ENCODE data around the gene IRX5.

IRX5 gene

DNA sequence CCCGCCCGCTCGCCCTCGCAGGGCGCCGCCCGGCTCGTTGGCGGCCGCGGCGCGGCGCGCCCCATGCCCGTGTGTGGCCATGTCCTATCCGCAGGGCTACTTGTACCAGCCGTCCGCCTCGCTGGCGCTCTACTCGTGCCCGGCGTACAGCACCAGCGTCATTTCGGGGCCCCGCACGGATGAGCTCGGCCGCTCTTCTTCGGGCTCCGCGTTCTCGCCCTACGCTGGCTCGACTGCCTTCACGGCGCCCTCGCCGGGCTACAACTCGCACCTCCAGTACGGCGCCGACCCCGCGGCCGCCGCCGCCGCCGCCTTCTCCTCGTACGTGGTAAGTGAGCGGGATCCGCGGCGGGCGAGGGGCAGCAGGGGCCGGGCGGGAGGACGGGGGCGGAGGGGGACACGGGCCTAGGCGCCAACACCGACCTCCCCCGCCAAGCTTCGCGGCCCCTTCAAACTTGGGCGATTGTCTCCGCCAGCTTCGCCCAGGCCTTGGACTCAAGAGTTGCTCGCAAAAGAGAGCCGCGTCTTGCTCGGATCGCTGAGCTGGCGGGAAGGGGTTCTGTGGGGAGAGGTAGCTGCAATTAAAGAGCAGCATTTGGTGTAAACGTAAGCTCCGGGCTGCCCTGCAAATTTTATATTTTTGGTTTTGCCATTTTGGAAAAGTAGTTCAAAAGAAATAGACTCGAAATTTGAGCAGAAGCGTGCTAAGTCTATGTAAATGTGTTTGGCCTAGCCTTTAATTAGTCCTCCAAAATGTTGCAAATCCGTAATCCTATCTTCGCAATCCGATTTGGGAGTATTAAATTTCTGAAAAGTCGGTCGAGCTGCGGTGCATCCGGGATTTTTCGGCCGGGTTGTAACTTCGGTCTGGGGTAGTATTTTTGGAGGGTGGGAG is 702 bp downstream of the IRX5 start:
- DNase-seq, result no peak

DNA sequence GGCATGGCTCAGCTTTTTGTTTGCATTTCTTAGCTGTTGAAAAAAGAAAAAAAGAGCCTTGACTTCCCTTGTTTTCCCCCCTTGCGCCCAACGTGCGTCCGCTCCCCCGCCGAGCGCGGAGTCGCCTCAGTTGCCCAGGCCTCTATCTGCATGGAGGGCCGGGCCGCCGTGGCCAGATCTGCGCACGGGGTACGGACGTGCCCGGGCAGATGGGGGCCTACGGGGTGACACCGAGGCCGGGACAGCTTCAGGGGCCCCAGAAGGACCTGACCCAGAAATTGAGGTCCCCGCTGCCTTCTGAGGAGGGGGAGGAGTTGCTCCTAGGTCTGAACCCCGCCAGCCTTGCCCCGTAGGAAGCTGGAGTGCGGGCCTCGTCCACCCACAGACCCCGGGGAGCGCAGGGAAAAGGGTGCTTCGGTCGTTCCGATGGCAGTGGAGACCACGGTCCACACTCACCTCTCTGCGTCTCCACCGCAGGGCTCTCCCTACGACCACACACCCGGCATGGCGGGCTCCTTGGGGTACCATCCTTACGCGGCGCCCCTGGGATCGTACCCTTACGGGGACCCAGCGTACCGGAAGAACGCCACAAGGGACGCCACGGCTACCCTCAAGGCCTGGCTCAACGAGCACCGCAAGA is 1.5 kb downstream of the IRX5 start:
- no peak for DNase-seq

DNA sequence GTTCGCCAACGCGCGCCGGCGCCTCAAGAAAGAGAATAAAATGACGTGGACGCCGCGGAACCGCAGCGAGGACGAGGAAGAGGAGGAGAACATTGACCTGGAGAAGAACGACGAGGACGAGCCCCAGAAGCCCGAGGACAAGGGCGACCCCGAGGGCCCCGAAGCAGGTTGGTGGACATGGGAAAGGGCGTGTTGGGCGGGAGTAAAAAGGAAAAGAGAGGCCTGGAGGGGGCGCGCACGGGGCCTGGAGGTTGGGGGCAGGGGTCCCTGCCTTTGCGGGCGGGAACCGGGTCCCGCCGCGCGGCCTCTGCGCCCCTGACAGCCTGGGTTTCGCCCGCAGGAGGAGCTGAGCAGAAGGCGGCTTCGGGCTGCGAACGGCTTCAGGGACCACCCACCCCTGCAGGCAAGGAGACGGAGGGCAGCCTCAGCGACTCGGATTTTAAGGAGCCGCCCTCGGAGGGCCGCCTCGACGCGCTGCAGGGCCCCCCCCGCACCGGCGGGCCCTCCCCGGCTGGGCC is 2.1 kb downstream of the IRX5 start:
- no peak for DNase-seq

DNA sequence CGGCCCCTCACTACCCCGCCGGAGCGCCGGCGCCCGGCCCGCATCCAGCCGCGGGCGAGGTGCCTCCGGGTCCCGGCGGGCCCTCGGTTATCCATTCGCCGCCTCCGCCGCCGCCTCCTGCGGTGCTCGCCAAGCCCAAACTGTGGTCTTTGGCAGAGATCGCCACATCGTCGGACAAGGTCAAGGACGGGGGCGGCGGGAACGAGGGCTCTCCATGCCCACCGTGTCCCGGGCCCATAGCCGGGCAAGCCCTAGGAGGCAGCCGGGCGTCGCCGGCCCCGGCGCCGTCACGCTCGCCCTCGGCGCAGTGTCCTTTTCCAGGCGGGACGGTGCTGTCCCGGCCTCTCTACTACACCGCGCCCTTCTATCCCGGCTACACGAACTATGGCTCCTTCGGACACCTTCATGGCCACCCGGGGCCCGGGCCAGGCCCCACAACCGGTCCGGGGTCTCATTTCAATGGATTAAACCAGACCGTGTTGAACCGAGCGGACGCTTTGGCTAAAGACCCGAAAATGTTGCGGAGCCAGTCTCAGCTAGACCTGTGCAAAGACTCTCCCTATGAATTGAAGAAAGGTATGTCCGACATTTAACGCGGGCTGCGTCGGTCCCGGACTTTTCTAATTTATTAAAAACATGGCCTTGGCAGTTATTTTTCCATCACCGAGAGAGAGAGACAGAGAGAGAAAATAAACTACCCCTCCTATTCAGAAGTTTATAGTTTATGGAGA is 2.8 kb downstream of the IRX5 start:
- DNase-seq, result no peak

DNA sequence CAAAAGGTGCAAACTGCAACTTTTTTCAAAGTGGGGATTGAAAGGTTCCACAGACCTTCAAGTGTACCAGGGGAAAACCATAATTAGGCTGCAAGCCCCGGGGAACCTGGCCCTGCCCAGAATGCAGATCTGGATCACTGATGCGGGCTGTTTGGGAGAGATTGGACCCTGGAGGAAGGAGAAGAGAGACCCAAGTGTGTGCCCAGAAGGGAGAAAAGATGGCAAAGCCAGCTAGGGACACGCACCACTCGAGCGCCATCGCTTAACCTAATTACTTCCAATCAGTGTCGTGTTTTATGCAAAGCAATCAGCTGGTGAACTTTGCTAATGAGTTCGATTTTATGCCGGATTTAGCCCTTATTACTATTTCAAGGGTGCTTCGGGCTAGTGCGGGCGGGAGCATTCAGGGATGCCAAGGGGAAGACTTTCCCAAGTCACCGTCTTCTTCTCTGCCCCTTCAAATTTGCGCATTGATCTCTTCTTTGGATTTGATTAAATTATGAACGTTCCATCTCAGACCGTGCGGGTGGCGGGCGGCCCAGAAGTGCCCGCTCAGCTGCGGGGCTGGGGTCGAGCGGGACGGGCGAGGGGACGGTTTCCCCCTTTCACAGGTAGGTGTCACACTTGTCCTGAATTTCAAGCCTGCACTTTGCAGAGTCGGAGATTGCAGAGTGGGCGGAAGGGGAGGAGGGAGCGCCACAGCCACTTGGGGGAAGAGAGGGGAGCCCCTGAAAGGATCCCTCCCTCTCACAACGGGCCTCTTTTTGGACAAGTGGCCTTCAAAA is 4.0 kb downstream of the IRX5 start:
- DNase-seq, result no peak

DNA sequence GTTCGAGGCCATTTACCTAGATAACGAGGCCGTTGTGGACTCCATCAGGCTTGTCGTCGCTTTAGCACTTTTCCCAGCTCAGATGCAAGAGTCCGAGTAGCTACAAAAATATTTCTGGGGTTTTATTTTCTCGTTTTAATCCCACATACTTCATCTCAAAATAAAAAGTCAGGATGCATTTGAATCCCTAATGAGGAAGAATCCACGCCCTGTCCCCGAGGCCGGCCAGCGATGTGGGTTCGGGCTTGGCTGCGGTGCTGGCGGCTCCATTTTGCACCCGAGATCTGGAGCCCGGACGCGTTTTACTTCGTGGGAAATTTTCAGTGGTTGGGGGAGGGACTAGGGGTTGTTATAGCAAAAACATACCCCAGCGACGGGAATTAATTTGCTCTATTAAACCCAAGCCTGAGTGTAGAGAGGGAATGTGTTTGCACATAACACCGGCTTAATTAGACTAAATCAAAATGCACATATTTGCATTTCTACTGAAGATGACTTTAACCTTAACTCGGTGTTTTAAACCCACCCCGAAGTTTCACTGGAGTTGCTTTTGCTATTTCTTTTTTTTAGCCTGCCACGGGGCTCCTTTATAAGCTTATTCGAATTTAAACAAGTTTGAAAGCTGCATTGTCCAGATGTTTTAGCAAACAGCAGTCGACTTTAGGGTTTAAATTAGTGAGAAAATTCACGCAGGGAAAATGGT is 4.8 kb downstream of the IRX5 start:
- no peak for DNase-seq

DNA sequence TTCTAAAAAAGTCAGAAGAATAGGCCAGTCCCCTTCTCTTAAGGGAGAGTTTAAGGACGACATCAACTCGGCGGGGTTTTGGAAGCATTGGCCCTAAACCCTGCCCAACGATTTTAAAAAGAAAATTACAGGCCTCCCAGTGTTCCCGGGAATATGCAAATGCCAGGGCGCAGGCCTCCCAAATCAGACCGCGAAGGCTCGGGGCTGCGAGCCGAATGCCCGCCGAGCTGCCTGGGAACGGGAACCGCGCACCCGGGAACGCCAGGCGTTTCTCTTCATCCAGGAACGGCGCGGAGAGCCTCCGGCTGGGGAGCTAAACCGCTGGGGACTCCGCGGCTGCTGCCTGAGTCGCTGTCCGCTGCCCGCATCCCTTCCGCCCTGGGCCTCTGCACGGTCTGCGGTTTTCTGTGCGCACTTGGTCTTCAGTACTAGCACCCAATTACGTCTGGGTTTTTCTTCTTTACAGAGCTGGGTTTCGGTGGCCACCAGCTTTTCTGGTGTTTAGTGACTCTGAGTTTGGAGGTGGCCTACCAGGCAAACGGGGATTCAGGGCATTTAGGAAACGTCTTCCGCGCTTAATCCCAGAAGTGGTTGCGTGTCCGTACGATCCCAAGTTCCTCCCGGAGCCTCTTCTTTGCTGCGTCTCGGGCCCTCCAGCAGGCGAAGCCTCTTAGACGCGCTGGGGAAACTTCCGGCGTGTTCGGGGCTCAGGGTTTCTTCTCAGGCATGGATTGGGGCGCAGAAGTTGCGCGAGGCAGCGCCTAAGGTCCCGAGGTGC is 5.7 kb downstream of the IRX5 start:
- no peak for DNase-seq

DNA sequence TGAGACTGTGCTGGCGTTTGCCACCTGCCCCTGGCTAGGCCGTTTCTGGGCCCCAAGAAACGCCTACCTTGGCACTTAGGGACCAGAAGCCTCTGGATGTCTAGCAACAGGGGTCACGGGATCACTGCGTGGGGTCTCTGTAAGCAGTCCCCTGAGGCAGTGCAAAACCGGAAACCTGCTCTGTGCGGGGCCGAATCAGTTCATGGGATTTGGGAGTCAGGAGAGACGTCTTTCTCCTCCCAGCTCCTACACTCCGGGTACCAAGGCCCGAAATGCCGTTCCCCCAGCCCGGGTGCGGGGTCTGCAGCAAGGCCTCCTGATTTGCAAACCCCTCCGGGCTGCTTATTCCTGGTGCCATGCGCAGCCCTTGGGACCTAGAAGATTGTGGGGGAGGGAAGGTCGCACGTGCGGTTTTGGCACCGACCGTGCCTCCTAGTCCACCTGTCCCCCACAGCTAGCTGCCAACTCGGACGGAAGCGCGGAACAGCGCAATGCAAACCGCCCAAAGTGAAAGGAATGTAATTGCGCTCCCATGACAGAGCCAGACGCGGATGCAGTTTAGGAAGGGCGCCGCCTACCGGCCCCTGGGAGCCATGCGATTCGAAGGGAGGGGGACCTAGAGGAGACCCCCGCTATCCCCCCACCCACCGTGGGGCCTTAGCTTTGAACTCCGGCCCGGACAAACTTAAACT is 6.5 kb downstream of the IRX5 start:
- DNase-seq, result no peak

DNA sequence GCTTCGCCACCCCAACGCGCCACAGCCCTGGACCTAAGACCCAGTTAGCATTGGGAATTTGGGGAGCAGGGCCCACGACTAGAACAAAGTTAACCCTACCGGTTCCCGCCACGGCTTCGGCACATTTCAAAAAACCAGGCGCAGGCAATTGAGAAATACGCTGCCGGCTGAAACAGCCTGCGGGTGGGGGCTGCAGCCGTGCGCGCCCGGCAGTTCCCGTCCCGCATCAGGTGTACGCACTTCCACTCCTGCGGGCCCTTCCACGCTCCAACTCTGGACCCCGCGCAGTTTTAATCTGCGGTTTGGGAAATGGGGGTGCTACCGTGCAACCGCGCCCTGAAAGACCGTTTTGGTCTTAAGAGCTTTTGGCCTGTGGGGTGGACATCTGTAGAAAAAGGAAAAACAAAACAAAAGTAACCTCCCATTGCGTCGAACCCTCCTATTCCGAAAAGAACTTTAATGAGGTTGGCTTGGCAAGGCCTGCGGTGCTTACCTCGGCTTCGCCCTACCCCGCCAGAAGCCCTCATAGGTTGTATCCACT is 7.1 kb downstream of the IRX5 start:
- no peak for DNase-seq

DNA sequence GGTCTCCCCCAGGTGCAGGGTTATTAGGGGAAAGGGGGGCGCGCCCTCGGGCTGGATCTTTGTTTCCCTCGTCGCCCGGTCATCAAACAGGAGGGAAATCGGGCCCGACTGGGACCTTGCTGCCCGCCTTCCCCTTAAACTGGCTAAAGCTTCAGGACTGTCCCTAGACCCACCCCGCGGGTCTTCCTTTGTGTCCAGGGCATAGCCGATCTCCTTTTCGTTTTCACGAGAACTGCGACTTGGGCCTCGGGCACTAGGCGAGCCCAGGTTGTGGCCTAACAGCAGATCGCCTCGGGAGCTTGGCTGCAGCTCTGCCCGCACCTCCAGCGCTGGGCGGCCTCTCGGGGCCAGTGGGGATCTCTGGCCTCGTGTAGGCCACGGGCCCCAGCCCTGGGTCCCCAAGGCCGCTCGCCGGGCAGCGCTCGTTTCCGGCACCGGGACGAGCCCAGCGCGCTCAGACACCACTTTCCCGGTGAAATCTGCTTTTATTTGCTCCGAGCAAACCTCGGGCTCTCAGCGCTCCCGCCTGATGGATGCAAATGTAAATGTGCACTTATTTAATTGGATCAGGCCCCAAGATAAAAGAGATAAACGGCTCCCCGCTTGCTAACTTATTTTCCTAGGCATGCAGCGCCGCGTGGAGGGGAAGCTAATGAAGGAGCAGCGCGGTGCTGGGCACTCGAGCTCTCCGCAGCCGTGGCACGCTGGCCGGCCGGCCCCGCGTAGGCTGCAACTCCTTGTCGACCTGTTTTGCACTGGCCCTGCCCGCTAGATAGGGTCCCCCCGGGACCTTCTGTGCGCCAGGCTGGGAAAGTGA is 7.8 kb downstream of the IRX5 start:
- DNase-seq, result no peak

DNA sequence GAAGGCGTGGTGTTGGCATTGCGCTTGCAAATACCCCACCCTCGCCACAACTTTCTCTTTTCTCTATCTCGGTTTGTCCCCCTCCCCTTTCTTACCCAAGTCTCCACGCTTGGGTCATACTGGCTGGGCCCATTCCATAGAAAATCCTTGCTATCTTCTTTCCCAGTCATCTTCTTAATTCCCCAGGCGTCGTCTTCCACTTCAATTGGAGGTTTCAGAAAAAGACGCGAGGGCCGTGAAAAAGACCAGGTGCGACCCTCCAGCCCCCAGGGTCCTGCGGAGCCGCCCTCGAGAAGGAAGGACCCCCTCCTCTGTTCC is 8.3 kb downstream of the IRX5 start:
- DNase-seq, result no peak

DNA sequence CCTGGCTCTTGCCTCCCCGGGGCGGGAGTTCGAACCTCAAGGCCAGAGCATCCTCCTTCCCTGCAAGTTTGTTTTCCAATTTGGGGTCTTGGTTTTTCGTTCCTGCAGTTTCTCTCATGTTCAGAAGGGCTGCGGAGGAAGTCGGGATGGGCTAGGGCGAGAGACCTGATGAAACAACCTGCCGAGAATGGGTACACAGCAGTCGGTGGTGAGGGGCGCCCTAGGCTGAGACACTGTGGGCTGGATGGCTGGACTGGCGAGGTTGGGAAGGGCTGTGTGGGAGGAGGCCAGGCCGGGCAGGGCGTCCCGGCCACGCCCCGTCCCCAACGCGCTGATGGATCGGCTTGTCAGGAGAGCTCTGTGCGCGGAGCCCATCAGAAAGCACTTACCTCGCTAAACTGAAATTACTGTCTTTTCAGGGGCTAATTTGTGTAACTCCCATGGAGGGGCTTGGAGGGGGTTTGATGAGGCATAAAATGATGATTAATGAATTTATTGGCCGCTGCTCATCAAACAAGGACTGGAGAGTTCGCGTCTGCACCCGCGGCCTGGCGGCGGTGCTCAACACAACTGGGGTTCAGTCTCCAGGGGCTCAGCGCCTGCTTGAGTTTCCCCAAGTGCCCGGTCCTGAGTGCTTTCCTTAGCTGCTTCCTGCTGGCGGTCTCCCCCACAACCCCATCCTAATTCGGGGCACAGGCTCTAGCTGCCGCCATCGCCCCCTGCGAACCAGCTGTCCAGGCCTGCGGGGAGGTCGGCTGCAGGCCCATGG is 9.0 kb downstream of the IRX5 start:
- no peak for DNase-seq

DNA sequence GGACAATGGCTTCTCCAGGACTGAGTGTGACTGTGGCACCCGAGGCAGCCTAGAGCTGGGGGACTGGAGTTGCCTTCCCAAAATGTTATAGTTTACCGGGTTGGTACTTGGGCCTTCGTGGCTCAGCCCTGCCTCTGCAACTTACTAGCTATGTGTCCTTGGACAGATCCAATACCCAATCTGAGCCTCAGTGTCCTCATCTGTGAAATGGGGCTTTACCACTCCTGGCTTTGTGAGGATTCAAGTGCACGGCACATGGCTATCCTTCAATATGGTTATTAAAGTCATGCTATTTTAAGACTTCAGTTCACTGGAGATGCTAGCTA is 9.6 kb downstream of the IRX5 start:
- no peak for DNase-seq

DNA sequence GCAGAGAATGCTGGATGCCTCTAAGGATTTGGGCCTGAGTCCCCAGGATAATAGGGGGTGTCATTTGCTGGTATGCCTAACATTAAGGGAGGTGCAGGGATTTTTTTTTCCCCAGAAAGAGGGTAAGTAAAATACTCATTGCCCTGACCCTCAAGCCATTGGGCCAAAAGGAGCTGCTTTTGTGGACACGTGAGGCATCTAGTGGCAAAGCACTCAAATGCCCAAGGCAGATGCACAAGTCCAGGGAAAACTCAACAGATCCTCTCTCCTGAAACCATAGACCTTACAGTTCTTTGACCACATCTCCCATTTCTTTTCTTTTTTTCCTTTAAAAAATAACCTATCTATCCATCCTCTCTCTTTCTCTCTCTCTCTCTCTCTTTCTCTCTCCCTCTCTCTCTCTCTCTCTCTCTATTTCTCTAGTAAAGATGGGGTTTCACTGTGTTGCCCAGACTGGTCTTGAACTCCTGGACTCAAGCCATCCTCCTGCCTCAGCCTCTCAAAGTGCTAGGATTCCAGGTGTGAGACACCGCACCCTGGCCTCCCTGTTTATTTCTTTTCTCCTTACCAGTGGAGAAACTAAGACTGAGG is 11.8 kb downstream of the IRX5 start:
- no peak for DNase-seq

DNA sequence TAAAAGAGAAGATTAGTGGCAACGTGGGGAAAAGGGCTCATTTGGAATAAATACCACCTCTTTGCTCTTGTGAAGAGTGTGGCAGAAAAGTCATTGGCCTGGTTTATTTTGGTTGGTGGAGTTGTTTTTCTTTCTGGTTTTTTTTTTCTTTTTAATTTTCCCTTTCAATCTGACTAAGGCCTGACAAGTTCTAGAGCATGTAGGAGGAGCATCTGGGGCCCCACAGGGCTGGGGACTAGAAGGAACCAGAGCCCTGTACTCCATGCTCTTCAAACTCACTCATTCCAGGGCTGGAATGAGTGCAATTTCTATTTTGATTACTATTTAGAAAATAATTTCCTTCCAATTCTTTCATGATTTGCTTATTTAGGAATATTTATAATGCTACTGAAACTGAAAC is 13.3 kb downstream of the IRX5 start:
- no peak for DNase-seq

DNA sequence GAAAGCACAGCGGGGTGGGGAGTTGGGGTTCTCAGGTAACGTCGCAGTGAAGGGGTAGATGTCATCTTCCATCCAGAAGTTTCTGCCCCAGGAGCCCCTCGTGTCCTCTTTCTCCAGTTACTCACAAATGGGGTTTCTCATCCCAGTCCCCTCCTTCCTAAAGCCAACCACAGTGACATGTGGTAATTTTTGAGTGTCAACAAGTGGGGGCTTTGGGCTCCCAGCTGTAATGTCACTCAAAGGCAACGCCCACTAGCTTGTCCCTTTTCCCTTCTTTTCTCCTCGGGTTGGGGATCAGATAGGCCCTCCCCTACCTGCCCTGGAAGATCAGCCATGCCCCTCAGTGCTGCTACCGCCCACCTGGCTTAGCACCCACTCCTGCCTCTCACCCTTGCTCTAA is 14.4 kb downstream of the IRX5 start:
- DNase-seq, result no peak

DNA sequence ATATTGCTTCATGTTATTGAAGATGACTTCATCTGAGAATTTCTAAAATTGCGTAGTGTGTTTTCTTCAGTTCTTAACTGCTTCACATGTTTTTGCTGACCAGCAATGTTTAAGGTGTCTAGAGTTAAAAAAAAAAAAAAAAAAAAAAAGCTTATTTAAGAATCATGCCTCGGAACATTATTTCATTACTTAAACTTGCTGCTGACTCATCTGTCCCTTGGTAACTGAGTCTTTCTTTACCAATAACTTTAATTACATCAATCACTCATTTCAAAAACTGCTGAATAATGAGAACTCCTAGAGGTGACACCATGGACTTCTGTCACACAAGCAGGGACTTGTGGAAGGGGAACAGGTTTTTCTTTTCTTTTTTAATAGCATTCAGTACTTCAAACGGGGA is 16.2 kb downstream of the IRX5 start:
- no peak for DNase-seq

DNA sequence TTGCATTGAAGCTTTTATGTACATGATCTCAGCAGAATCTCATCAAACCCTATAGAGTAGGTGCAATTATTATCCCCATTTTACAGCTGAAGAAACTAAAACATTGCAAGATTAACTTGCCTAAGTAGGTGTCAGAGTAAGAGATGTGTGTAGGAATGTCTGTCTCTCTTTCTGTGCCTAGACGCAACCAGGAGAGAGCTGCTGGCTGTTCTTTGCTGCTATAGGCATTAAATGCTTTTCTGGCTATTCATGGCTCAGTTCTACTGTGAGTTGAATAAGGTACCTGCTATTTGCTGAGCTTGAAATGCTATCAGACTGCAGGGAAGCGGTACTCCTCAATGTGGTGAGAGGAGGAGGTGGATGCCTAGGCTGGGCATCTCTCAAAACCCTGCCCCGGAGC is 17.0 kb downstream of the IRX5 start:
- DNase-seq, result no peak

DNA sequence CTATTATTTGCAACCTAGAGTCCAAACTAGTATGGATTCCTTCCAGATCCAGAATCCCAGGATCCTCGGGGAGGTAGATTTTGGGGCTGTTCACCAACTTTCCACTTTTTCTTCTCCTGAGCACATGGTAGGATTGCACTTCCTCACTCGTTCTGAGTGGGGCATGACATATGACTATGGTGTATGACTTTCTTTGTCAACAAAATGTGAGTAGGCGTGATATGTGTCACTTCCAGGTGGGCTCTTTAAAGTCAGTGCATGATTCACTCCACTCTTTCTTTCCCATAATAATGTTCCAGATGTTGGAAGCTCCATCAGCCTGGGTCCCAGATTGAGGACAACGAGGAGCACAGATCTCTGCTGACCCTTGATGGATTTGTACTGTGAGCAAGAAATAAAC is 21.5 kb downstream of the IRX5 start:
- no peak for DNase-seq
